HepG2 (cell line): ENCODE data around the gene VPS13D. TPM values are rescaled to one million over a fixed set of nuclear protein-coding genes. Genes with fewer than 3 reads are reported as not detected.

ENCODE experiments used
- ATAC-seq: fragments of 200-7000 bp; cut with Tn5 transposase; 3 replicates; pipeline ENCODE4 v1.9.1; 2020; ENCODE audit warnings: mild to moderate bottlenecking, moderate library complexity
- BruUV-seq: library from RNA; stranded (reverse); fragments of 400-500 nt; replicated peaks from 2 replicates; lab custom pipeline; 2021; lab: Mats Ljungman, UMichigan
- CTCF ChIA-PET: fragments of 300-600 bp; formaldehyde crosslinking; extraction: SDS; loops from one replicate; lab custom pipeline; 2021; ENCODE audit warnings: low total read pairs, inconsistent platforms, low intra/inter-chr PET ratio; lab: Yijun Ruan, JAX
- POLR2A ChIA-PET: fragments of 350-600 bp; sonication (Branson Sonifier 250); formaldehyde crosslinking; loops from one replicate; lab custom pipeline; 2020; ENCODE audit warnings: antibody characterized with exemption, inconsistent platforms; lab: Yijun Ruan, JAX
- DNase-seq: peaks from one replicate; pipeline ENCODE4 v3.0.0-alpha.2; 2015; ENCODE audit warnings: low spot score
- FAIRE-seq: peaks from 3 replicates; lab custom pipeline; 2011; peaks lifted over from hg19 to GRCh38; lab: Jason Lieb, UNC
- H2AFZ ChIP-seq: one replicate; pipeline ENCODE4 v1.6.1; 2011; ENCODE audit warnings: low read length, inconsistent platforms
- H3K27ac ChIP-seq: fragments of 300-600 bp; 3 replicates; pipeline ENCODE4 v1.8.0; 2011; ENCODE audit warnings: mixed run types, mild to moderate bottlenecking, mixed read lengths, low read length, inconsistent platforms; ENCODE audit not compliant: insufficient read depth; ENCODE audit errors: extremely low read length
- H3K27me3 ChIP-seq, 2 experiments: fragments of 200-600 bp in 1 of 2; 2 replicates in 1 of 2; 3 replicates in 1 of 2; pipeline versions ENCODE4 v1.6.0 to v1.8.0; 2011; ENCODE audit warnings: low read length in 2 of 2, mild to moderate bottlenecking in 2 of 2, moderate library complexity in 2 of 2, inconsistent platforms in 1 of 2; ENCODE audit not compliant: insufficient read depth in 2 of 2, control insufficient read depth in 1 of 2
- H3K36me3 ChIP-seq, 2 experiments: fragments of 200-600 bp in 1 of 2; replicated peaks in 1 of 2; 2 replicates in 1 of 2; 3 replicates in 1 of 2; pipeline versions ENCODE4 v1.5.1 to v1.8.0; 2011; ENCODE audit warnings: low read length in 2 of 2, inconsistent platforms in 1 of 2; ENCODE audit not compliant: insufficient read depth in 2 of 2, control insufficient read depth in 1 of 2
- H3K4me1 ChIP-seq: 2 replicates; pipeline ENCODE4 v1.5.1; 2012; ENCODE audit warnings: low read length, inconsistent platforms; ENCODE audit not compliant: insufficient read depth
- H3K4me2 ChIP-seq: 2 replicates; pipeline ENCODE4 v1.6.0; 2011; ENCODE audit warnings: low read depth, low read length, inconsistent platforms
- H3K4me3 ChIP-seq, 3 experiments: fragments of 200-600 bp in 1 of 3; sonication (generic), shearing (Covaris generic) in 1 of 3; replicated peaks in 1 of 3; 2 replicates each; pipeline ENCODE4 v1.5.1; 2011 to 2016; ENCODE audit warnings: low read length in 3 of 3, inconsistent platforms in 2 of 3, low read depth in 2 of 3, mild to moderate bottlenecking in 2 of 3, control low read depth in 1 of 3, mixed read lengths in 1 of 3; ENCODE audit not compliant: insufficient read depth in 1 of 3
- H3K79me2 ChIP-seq: one replicate; pipeline ENCODE4 v1.6.1; 2011; ENCODE audit warnings: low read length, inconsistent platforms; ENCODE audit not compliant: insufficient read depth
- H3K9ac ChIP-seq: 2 replicates; pipeline ENCODE4 v1.6.0; 2011; ENCODE audit warnings: mild to moderate bottlenecking, low read depth, low read length, inconsistent platforms; ENCODE audit not compliant: insufficient read depth
- H3K9me3 ChIP-seq: 2 replicates; pipeline ENCODE4 v1.5.1; 2012; ENCODE audit warnings: mild to moderate bottlenecking, low read length
- H4K20me1 ChIP-seq: 2 replicates; pipeline ENCODE4 v1.6.0; 2011; ENCODE audit warnings: inconsistent platforms, mild to moderate bottlenecking, low read length, moderate library complexity; ENCODE audit not compliant: insufficient read depth
- ARNTL ChIP-seq: sonication (generic); formaldehyde crosslinking; IDR thresholded peaks from 2 replicates; pipeline ENCODE4 v1.4.0; 2020; ENCODE audit warnings: mild to moderate bottlenecking, missing genetic modification reagents
- ATAD3A ChIP-seq: sonication (generic); formaldehyde crosslinking; IDR thresholded peaks from 2 replicates; pipeline ENCODE4 v1.4.0; 2020; ENCODE audit warnings: missing genetic modification reagents
- ATF7 ChIP-seq, 2 experiments: fragments of 450-650 bp in 1 of 2; sonication (generic) in 1 of 2; formaldehyde crosslinking in 1 of 2; IDR thresholded peaks; 2 replicates each; pipeline versions ENCODE4 v1.4.0 to v1.6.1; 2016 to 2020; ENCODE audit warnings: antibody characterized with exemption in 1 of 2, mild to moderate bottlenecking in 1 of 2, missing genetic modification reagents in 1 of 2
- IKZF5 ChIP-seq: IDR thresholded peaks from 2 replicates; pipeline ENCODE4 v1.6.1; 2018; ENCODE audit warnings: missing genetic modification reagents, mild to moderate bottlenecking, missing compliant biosample characterization
- PLRG1 ChIP-seq: fragments of 450-650 bp; conservative IDR thresholded peaks from 2 replicates; pipeline ENCODE4 v1.6.1; 2016
- SMAD1 ChIP-seq: sonication (generic); formaldehyde crosslinking; IDR thresholded peaks from 2 replicates; pipeline ENCODE4 v1.4.0; 2020; ENCODE audit warnings: missing genetic modification reagents, low read depth, mild to moderate bottlenecking, borderline replicate concordance
- ZBTB21 ChIP-seq: sonication (generic); formaldehyde crosslinking; IDR thresholded peaks from 2 replicates; pipeline ENCODE4 v1.4.0; 2020; ENCODE audit warnings: missing genetic modification reagents
- ZBTB33 ChIP-seq: sonication (generic); formaldehyde crosslinking; IDR thresholded peaks from 2 replicates; pipeline ENCODE4 v1.4.0; 2020; ENCODE audit warnings: missing genetic modification reagents
- ZBTB44 ChIP-seq: sonication (generic); formaldehyde crosslinking; IDR thresholded peaks from 2 replicates; pipeline ENCODE4 v1.4.0; 2020; ENCODE audit warnings: missing genetic modification reagents
- ZNF232 ChIP-seq: sonication (generic); formaldehyde crosslinking; IDR thresholded peaks from 2 replicates; pipeline ENCODE4 v1.4.0; 2020; ENCODE audit warnings: missing genetic modification reagents, borderline replicate concordance
- ZNF569 ChIP-seq: sonication (generic); formaldehyde crosslinking; IDR thresholded peaks from 2 replicates; pipeline ENCODE4 v1.5.0; 2020; ENCODE audit warnings: mild to moderate bottlenecking, missing genetic modification reagents, moderate library complexity, borderline replicate concordance
- WGBS: methylation state at CpG from one replicate; pipeline ENCODE4 v1.1.6; 2017; ENCODE audit warnings: low lambda C conversion rate; 5-methylcytosine and 5-hydroxymethylcytosine counted together
- in situ Hi-C: cut with HindIII; loops from 2 replicates; pipeline ENCODE4 v1.10.0; 2017; ENCODE audit warnings: low pct_unique_long_range_greater_than_20kb; ENCODE audit not compliant: extremely low pct_ligation_motif_present
- intact Hi-C: fragments of 100-400 bp; cut with micrococcal nuclease; formaldehyde crosslinking; loops from one replicate; pipeline ENCODE4 v1.10.0; 2022; ENCODE audit not compliant: unreplicated experiment
- polyA plus RNA-seq, 8 experiments: library from polyadenylated mRNA; depleted of rRNA in 3 of 8; stranded (reverse) in 7 of 8; unstranded in 1 of 8; fragments of >200 nt; fragmentation: Illumina TruSeq in 4 of 8; extraction: Trizol in 4 of 8; gene quantifications; 2 replicates each; pipeline versions ENCODE4 v1.2.1 to v1.2.3, GENCODE V29; 2011 to 2016; ENCODE audit warnings: low read depth in 4 of 8, missing spikeins in 1 of 8, mixed read lengths in 1 of 8; ENCODE audit not compliant: insufficient read depth in 1 of 8
- total RNA-seq, 5 experiments: library from RNA; depleted of rRNA; stranded (reverse); fragments of >200 nt; fragmentation: Illumina TruSeq; extraction: Trizol; gene quantifications; 2 replicates each; pipeline ENCODE4 v1.2.3, GENCODE V29; 2016; ENCODE audit warnings: low read depth in 1 of 5

Gene VPS13D
- total and polyA plus RNA-seq, 2 of the 13 experiments (the other 11 are each of a cell fraction or from before 2014, with no cell fraction given): 8.6 to 13.9 TPM

GRCh38 chr1:12282142-12282541, 52.3 kb downstream of the VPS13D start:
- no TSS peak for BruUV-seq
- Histone ChIP-seq H2AFZ (no peak overlapping the region), H3K4me3 (no peak overlapping the region), H3K36me3 (peaks cover 4 to 39% of the 10 kb centered on the region in 2 experiments), H3K9ac (no peak overlapping the region), H3K27me3 (no peaks in the 10 kb centered on the region), H4K20me1 (no peaks in the 10 kb centered on the region), H3K79me2 (no peaks in the 10 kb centered on the region), H3K9me3 (no peaks in the 10 kb centered on the region), H3K4me1 (no peaks in the 10 kb centered on the region), H3K27ac (no peak overlapping the region), H3K4me2 (no peak overlapping the region)
- ATAC-seq: no peak
- in situ Hi-C loops: no loop called here
- intact Hi-C loops: no loop called here
- no peak for FAIRE-seq
- WGBS: 88% methylated on average over 3 of the region's 3 CpGs
- no peak for TF ChIP-seq ZBTB44
- TF ChIP-seq ATF7 (IDR thresholded peaks at IDR 0.05): no peak
- no peak for TF ChIP-seq ATF7 (CRISPR knock-in tag; IDR thresholded peaks at IDR 0.05)
- no peak for TF ChIP-seq IKZF5 (CRISPR knock-in tag)
- TF ChIP-seq ZBTB21 (CRISPR knock-in tag): no peak
- no peak for TF ChIP-seq ZNF232 (CRISPR knock-in tag)
- TF ChIP-seq SMAD1 (CRISPR knock-in tag): no peak
- no peak for TF ChIP-seq ATAD3A (CRISPR knock-in tag)
- TF ChIP-seq ZNF569 (CRISPR knock-in tag): no peak
- TF ChIP-seq ARNTL (CRISPR knock-in tag): no peak
- no peak for TF ChIP-seq PLRG1
- no peak for TF ChIP-seq ZBTB33 (CRISPR knock-in tag)
- DNase-seq: no peak
- CTCF ChIA-PET: no interaction called here
- POLR2A ChIA-PET: no interaction called here
